OCI-LY1 (cell line): ENCODE measurements around the gene SAMD9L.

Experiments
- CTCF ChIP-seq: fragments of 200-600 bp; sonication (generic), shearing (Covaris generic); IDR thresholded peaks from 2 replicates; pipeline ENCODE4 v1.5.1; 2017; ENCODE audit warnings: mild to moderate bottlenecking, antibody characterized with exemption, low read length, moderate library complexity, mixed read lengths
- EZH2 ChIP-seq: fragments of 200-600 bp; sonication (generic), shearing (Covaris generic); IDR thresholded peaks from 2 replicates; pipeline ENCODE4 v1.8.0; 2017; ENCODE audit warnings: borderline replicate concordance, mixed run types, mild to moderate bottlenecking, antibody characterized with exemption, low read length, moderate library complexity, mixed read lengths

GRCh38 chr7:93171606-93172226 lies 23.5 kb upstream of the SAMD9L start:
- TF ChIP-seq CTCF, result no peak
- TF ChIP-seq EZH2, result no peak
